ENCODE results near the gene KITLG.

- TF ChIP-seq, protein P1, sequence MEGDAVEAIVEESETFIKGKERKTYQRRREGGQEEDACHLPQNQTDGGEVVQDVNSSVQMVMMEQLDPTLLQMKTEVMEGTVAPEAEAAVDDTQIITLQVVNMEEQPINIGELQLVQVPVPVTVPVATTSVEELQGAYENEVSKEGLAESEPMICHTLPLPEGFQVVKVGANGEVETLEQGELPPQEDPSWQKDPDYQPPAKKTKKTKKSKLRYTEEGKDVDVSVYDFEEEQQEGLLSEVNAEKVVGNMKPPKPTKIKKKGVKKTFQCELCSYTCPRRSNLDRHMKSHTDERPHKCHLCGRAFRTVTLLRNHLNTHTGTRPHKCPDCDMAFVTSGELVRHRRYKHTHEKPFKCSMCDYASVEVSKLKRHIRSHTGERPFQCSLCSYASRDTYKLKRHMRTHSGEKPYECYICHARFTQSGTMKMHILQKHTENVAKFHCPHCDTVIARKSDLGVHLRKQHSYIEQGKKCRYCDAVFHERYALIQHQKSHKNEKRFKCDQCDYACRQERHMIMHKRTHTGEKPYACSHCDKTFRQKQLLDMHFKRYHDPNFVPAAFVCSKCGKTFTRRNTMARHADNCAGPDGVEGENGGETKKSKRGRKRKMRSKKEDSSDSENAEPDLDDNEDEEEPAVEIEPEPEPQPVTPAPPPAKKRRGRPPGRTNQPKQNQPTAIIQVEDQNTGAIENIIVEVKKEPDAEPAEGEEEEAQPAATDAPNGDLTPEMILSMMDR (conservative IDR thresholded peaks at IDR 0.05 in 1 of 2, IDR thresholded peaks at IDR 0.05 in 1 of 2; ENCODE audit: extremely low read depth in 1 of 2, insufficient read depth in 1 of 2, low read depth in 1 of 2, low read length in 2 of 2) = no peak
- no peak for TF ChIP-seq EZH2 (IDR thresholded peaks at IDR 0.05; ENCODE audit: borderline replicate concordance, low read length)
Measured at GRCh38 chr12:88490425-88490824, 89.8 kb downstream of the KITLG start.

Measured in mammary epithelial cell (primary cell).